AG08395 (cell line): Measurements from ENCODE around the gene EMC7.
"Not testable (repeated sequence)": the region's sequence is repeated elsewhere in the genome, so short reads cannot be mapped to it uniquely, and the experiment has no call there.

Experiments
- DNase-seq: peaks from one replicate; pipeline ENCODE4 v3.0.0; 2012; ENCODE audit warnings: mixed read lengths, low spot score

Gene EMC7

DNA sequence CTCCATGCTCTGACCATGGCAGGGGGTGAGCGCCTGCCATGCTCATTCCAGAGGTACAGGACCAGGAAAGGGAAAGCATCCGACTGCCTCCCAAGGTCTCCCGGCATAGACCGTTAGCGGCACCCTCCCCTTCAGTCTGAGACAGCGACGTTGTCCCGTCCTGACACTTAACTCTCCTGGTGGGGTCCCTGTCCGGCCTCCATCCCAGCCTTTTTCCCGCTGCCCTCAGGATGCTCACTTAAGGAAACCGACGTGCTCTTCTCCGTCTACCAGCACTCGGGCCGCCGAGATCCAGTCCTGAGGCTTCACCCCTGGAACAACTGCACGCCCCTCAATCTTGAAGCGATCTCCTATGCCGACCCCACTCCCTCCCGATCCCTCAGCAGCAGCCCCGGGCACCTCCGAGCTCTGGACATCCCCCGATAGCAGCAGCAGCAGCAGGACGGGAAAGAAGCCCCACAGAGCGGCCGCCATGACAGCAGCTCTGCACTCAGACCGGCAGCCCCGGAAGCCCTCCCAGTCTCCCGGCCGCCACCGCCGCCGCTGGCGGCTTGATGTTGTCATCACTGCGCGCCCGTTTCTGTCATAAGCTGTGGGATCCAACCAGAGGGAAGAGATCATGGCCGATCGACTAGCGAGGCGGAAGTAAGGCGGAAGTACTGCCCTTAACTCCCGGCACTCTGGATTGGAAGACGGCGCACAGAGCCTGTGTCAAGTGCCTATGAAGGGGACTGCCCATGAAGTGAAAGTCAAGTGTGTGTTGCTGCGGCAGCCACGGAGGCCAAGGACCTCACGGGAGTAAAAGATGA, at the start of gene EMC7, which contains the start of gene PGBD4:
TSS of gene EMC7 (minus strand) at position 497 of the 809 bp plus-strand sequence. CDS start at position 474, 23 bp downstream.
TSS of gene PGBD4 (plus strand) at position 718 of the 809 bp plus-strand sequence. CDS start 449 bp downstream, outside the sequence.
- DNase-seq = peak; percentile 98

DNA sequence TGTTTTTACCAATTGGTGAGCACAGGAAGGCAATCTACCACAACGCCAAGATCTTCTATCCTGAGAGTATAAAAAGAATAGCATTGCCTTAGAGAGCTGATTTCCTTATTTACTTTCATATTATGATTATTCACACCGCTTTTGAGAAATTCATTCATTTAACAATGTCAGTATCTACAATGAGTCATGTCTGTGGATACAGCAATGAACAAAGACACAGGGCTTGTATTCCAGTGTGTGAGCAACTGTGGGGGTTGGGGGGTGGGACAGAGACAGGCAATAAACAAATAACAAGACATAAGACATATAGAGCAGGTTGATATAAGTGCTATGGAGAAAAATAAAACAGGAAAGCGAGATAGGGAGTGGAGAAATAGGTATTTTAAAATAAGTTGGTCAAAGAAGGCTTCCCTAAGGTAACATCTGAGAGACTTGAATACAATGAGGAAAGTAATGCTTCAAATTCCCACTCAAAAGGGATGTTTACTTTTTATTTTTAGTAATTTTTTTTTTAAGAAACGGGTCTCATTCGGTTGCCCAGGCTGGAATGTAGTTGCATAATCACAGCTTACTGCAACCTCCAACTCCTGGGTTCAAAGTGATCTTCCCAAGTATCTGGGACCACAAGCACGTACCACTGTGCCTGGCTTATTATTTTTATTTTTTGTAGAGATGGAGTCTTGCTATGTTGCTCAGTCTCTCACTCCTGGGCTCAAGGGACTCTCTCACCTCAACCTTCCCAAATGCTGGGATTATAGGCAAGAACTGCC, 45.9 kb upstream of the EMC7 start:
- no peak for DNase-seq

DNA sequence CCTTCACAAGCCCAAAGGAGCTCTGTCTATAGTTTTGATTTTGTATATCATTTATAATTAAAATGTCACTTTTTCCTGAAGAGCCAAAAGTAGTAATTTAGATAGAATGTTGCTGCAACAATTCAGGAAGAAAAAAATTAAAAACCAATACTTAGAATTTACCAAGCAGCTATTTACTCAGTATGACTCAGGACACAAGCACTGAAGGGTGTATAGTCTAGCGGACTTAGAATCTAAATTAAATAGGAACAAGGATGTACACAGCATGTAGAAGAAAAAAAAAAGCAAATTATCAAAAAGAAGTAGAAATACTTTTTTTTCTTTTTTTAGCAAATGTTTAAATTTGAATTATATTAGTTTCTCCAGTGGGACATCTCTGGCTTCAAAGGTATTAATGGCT, 31.8 kb upstream of the EMC7 start:
- DNase-seq = no peak

DNA sequence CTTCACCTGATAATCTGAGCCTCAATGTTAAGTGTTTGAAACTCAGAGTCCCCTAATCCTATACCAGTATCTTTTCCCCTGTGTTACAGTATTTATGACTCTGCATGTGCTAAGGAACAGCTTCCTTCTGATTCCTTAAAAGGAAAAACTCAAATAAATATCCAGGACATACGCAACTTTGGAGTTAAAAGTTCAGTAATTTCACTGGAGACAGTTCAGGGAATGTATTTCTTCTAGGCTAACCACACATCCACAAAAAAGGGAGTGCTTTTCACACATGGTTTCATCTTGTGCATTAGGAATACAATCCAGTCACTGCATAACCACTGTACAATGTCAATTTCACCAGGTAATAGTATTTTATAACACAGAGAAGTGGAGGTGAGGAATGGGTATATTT, 31.2 kb upstream of the EMC7 start:
- no peak for DNase-seq

DNA sequence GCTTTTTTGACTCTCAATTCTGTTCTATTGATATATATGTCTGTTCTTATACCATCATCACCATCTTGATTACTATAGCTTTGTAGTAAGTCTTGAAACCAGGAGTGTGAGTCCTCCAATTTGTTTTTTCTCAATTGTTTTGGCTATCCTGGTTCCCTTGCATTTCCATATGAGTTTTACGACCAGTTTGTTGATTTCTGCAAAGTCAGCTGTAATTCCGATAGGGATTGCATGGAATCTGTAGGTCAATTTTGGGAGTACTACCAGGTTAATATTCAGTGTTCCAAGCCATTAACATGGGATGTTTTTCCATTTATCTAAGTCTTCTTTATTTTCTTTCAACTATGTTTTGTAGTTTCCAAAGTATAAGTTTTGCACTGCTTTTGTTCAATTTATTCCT, 27.2 kb upstream of the EMC7 start:
- no peak for DNase-seq

DNA sequence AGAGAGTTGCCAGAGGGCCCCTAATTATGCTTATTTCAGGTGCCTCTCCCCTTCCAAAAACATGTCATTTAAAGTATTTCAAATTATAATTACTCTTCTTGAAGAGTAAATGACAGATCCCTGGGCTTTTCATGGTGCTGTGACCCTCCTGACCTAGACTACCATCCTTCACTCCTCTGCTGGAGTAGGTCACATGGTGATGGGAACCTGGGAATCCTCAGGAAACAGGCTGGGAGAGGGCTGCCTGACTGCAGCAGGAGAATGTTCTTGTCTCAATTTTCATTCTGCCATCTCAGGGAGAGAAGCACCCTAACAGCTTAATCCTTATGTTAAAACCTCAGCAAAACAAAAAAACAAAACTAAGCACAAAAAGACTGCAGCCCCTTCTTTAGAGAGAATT, 24.9 kb upstream of the EMC7 start:
- DNase-seq = no peak

DNA sequence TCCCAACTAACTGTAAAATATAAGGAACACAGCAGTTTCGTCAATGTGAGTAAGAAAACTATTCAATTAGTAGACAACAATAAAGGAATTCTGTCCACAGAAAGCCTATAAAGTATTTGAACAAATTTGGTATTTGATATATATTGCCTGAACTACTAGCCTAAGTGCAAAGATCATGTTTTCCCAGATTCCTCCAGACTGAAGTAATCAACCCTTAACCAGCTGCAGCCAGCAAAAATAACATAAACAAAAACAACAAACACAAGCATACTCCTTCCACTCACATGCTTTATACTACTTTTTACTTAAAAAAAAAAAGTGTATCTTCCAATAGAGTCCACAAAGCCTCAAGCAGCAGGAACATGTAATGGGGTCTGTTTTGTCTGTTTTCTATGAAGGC, 24.3 kb upstream of the EMC7 start:
- no peak for DNase-seq

DNA sequence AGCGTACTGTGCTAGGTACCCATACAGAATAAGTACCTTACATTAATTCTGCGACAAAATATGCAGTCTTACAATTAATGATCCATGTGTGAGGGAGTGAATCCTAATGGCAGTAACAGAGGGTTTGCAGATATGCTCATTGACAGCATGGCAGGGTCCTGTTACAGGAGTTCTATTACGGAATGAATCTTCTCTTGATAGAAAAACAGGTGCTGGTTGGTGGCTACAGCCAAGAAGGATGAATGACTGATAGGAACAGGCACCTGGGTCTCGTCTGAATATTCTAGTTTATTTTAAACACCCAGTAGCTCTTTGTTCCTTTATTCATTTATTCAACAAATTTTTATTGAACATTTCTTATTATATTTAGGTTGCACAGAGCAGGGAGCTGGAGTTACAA, 23.0 kb upstream of the EMC7 start:
- DNase-seq = no peak

DNA sequence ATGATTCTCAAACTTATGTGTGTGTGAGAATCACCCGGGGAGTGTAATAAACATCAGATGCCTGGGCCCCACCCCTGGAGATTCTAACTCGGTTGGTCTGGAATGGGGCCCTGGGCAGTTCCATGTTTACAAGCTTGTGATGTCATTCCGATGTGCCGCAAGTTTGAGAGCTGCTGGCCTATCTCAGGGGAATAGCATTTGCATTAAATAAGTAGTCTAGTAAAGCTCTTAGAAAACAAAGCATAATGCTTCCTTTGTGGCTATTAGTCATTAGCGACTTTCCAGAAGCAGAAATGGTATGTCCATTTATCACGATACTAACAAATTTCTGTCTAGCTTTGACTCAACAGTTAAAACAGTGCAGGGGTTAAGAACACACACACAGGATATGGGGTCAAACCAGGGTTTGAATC, 21.1 kb upstream of the EMC7 start:
- peak; percentile 47 for DNase-seq

DNA sequence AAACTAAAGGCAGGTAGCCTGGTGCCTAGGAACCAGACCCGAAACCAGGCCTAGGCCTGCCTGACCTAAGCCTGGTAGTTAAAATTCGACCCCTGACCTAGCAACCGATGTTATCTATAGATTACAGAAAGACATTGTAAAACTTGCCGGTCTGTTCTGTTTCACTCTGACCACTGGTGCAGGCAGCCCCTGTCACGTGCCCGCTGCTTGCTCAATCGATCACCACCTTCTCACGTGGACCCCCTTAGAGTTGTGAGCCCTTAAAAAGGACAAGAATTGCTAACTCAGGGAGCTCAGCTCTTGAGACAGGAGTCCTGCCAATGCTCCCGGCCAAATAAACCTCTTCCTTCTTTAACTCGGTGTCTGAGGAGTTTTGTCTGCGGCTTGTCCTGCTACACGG, 20.1 kb upstream of the EMC7 start:
- not testable (repeated sequence) for DNase-seq

DNA sequence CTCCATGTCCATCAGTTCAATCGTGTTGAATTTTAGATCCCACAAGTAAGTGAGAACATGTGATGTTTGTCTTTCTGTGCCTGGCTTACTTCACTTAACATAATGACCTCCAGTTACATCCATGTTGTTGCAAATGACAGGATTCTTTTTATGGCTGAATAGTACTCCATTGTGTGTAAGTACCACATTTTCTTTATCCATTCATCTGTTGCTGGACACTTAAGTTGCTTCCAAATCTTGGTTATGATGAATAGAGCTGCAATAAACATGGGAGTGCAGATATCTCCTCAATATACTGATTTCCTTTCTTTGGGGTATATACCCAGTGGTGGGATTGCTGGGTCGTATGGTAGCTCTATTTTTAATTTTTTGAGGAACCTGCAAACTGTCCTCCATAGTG, 18.8 kb upstream of the EMC7 start:
- DNase-seq = not testable (repeated sequence)

DNA sequence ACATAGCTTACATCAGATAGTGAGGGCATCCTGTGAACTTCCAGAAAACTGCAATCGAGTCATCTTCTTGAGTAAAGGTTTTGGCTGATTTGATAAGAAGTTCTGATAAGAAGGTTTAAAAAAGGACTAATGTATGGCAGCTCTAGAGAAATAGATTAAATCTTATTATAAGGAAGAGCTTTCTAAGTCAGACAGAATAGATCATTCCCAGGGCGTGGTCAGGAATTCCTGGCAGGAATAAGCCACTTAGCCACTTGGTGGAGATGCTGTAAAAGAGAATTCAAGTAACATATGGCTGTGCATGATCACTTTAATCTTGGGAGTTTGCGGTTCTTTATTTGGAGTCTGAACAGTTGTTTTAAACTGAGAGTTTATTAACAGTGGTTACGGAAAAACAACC, 17.6 kb upstream of the EMC7 start:
- no peak for DNase-seq

DNA sequence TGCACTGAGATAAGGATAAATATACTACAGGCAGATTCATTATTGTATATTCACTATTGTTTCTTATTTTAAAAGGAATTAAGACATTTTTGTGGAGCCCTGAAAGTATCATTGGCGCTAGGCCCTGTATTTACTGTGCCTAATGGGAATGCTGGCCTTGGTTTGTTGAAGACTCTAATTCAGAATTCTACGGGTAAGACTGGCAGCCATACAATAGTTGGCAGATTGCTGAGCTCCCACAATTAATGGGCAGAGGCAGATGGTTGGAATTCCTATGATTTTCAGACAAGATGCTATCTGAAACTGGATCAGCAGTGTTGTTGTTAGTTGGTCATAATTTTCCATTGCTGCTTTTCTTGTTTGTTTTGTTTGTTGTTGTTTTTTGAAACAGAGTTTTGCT, 15.0 kb upstream of the EMC7 start:
- DNase-seq = peak; percentile 9

DNA sequence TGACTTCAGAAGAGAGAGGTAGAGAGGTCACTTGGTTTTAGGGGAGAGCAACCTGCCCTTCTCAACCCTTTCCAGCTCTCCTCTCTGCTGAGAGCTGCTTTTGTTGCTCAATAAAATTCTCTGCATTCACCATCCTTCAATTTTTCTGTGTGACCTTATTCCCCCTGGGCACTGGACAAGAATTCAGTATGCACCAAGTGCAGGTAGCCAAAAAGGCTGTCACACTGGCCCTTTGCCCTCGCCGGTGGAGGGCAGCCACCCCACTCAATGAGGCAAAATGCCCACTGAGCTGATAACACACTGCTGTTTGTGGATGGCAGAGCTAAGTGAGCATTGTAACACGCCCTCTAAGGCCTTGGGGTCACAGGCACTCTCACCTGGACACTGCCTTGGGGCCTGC, 13.1 kb upstream of the EMC7 start:
- no peak for DNase-seq

DNA sequence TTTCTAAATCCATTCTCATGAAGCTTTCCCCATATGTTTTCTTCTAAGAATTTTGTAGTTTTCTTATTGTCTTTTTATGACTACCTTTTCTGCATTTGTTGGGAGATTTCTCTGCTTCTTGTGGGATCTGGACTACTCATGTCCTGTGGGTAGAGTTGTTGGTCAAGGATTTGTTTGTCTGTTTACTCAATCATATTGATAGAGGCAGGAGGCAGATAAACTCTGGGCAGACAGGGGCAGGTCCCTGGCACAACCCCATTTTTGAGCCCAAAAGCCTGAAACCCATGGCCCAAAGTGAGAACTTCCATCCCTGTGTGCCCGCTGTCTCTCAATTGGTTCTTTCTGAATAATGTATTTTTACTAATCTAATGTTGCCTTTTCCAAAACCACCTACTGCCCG, 12.6 kb upstream of the EMC7 start:
- no peak for DNase-seq

DNA sequence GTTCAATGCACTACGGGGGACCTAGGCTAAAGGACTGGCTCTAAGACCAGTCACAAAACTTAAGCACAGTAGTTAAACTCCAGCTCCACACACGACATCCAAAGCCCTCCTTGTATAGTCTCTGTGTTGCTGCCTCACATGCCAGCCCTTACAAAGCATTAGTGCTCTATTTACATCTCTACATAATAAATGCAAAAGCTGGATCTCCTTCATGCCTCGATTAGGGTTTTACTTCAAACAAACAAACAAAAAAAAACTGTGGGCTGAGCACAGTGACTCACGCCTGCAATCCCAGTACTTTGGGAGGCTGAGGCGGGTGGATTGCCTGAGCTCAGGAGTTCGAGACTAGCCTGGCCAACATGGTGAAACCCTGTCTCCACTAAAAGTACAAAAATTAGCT, 9.8 kb upstream of the EMC7 start:
- DNase-seq = no peak

DNA sequence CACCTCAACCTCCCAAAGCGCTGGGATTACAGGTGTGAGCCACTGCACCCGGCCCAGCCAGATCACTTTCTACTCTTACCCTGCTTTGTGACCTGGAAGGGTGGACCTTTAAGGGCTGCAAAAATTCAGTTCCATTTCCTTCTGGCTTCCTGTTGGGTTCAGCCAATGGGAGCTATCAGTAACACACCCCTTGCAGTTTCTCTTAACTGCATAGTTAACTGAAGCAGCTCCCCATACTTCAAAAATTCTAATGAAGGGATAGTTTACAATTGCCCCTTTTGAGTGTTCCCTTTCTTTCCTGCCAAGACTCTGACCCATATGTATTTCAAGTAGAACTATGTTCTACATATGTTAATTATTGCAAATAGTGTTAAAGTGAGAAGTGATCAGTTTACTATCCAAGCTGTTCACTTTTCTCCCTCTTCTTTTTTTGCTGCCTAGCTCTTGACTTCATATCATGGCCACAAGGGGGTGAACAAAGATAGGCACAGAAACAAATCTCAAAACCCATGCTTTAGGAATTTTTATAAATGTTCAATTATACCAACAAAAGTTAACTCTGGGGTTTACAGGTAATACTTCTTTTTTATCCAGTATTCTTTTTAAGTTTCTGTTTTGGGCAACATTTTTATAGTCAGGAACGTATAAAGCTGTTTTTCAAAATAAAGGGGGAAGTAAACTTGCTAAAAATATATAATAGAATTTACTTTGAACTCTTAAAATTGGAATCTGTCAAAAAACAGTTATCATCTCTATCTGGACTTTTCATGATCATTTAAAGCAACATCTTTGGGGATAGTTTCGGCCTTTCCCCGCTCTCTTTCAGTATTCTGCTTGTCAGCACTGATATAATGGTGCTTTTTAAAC, 8.4 kb upstream of the EMC7 start:
- peak; percentile 36 for DNase-seq

DNA sequence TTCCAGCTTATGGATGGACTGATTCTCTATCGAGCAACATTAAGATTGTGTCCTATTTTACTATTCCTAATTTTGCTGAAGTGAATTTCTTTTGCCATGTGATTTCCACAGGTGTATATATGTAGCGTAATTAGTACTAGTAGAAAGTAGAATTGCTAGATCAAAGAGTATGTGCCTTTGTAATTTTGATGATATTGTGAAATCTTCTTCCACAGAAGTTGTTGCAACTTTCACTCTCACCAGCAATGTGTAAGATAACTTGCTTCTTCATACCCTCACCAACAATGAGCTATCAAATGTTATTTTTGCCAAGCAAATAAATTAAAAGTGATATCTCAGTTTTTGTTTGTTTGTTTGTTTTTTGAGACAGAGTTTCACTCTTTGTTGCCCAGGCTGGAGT, 5.7 kb upstream of the EMC7 start:
- DNase-seq = no peak

DNA sequence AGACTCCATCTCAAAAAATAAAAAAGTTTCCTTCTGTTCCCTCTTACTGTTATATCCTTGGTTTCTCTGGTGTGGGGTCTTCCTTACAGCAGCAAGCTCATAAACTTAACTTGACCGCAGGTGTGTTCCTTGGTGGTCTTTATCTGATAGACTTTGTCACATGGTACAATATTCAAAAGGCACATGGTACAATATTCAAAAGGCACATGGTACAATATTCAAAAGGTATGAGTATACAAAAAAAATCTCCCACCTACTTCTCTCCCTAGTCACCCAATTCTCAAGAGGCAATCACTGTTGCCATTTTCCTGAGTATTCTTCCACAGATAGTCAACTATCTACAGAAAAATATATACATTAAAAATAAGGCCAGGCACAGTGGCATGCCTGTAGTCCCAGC, 4.8 kb upstream of the EMC7 start:
- DNase-seq = no peak

DNA sequence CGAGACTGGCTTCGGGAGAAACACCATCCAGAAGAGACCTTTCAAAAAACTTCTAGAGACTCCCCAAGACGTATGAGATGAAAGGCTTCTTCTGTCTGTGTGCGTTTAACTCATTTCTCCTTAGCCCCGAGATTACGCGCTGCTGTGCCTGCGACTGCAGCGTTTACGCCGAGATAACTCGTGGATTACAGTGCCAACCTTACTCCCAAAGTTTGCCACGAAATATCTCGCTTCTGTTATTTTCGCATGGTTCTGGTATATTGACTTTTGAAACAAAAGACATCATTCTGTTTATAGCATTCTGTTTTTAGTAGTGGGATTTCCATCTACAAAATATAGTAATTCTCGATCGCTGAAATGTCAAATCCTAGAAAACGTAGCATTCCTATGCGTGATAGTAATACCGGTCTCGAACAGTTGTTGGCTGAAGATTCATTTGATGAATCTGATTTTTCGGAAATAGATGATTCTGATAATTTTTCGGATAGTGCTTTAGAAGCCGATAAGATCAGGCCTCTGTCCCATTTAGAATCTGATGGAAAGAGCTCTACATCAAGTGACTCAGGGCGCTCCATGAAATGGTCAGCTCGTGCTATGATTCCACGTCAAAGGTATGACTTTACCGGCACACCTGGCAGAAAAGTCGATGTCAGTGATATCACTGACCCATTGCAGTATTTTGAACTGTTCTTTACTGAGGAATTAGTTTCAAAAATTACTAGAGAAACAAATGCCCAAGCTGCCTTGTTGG, 688 bp upstream of the EMC7 start:
- DNase-seq = no peak

DNA sequence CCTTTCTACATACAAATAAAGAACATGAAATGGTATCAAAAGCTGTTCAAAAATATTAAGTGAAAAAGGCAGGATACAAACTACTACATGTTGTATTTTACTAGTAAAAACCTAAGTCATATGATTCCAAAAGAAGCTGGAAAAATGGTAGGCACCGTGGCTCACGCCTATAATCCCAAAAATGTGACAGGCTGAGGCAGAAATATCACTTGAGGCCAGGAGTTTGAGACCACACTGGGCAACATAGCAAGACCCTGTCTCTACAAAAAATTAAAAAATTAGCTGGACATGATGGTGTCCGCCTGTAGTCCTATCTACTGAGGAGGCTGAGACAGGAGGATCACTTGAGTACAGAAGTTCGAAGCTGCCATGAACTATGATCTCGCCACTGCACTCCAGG, 1.7 kb downstream of the EMC7 start:
- DNase-seq = no peak

DNA sequence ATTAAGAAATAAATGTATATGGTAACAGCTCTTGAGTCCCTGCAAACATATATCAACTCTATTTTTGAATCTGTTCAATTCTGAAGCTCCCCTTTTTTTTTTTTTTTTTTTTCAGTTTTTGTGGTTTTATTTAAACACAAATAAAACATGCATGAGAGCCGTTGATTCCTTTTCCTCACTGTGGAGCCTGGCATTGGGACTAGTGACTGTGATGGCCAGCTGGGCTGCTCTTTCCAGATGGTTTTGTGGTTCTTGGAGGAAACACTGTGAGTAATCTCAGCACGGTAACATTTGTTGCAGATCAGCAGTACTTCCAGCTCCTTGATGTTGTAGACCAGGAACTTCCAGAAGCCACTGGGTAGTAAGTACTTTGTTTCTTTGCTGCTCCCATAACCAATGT, 15.9 kb downstream of the EMC7 start:
- DNase-seq = peak; percentile 60
